ENCODE measurements around the gene SRD5A1. TPM values are rescaled to one million over a fixed set of nuclear protein-coding genes. Genes with fewer than 3 reads are reported as not detected.

SRD5A1 gene
- total RNA-seq, 1 donor from 2014 or later, result 16.2 TPM

- no peak overlapping the region for H3K4me3 Mint-ChIP-seq
- peaks cover 21% of the 10 kb centered on the region for H3K36me3 Mint-ChIP-seq
- no peaks in the 10 kb centered on the region for H3K9me3 ChIP-seq (ENCODE audit: low read depth)
- H4K20me1 ChIP-seq (ENCODE audit: low read depth), result peaks cover 89% of the 10 kb centered on the region
- DNase-seq (ENCODE audit: low spot score), result no peak
- no peaks in the 10 kb centered on the region for H3K27me3 Mint-ChIP-seq (ENCODE audit: insufficient read depth, low read depth)
- H3K4me1 Mint-ChIP-seq, result peaks cover 77% of the 10 kb centered on the region
- no peak overlapping the region for H3K9ac ChIP-seq
- H3K4me3 ChIP-seq, result no peak overlapping the region
- no peak overlapping the region for H3K4me2 ChIP-seq
- peaks cover 91% of the 10 kb centered on the region for H3K79me2 ChIP-seq (ENCODE audit: low read depth)
- H3K27ac ChIP-seq, result no peak overlapping the region
- H3K36me3 ChIP-seq, result no peaks in the 10 kb centered on the region
- TF ChIP-seq EZH2phosphoT487 (IDR thresholded peaks at IDR 0.05), result no peak
- no peak for TF ChIP-seq CTCF (IDR thresholded peaks at IDR 0.05)
- TF ChIP-seq EZH2 (IDR thresholded peaks at IDR 0.05), result no peak
- H3K4me1 ChIP-seq, result peaks cover 24% of the 10 kb centered on the region
- H3K9me3 Mint-ChIP-seq, result no peaks in the 10 kb centered on the region
- H3F3A ChIP-seq (ENCODE audit: low read depth), result no peaks in the 10 kb centered on the region
- no peaks in the 10 kb centered on the region for H3K27me3 ChIP-seq
- H2AFZ ChIP-seq (replicated peaks), result no peak overlapping the region
- H3K27ac Mint-ChIP-seq, result no peak overlapping the region
Observed at GRCh38 chr5:6718161-6718681, 85.0 kb downstream of the SRD5A1 start.

- no peak overlapping the region for H3K27ac Mint-ChIP-seq
Observed at GRCh38 chr5:6718718-6719117, 85.5 kb downstream of the SRD5A1 start.

GRCh38 chr5:6719417-6719816 is 86.2 kb downstream of the SRD5A1 start:
- Mint-ChIP-seq H3K36me3 (peaks cover 27% of the 10 kb centered on the region), H3K9me3 (no peaks in the 10 kb centered on the region), H3K27me3 (ENCODE audit: insufficient read depth, low read depth) (no peaks in the 10 kb centered on the region), H3K4me3 (no peak overlapping the region), H3K4me1 (peaks cover 89% of the 10 kb centered on the region), H3K27ac (no peak overlapping the region)
- Histone ChIP-seq H4K20me1 (ENCODE audit: low read depth) (peaks cover 100% of the 10 kb centered on the region), H3F3A (ENCODE audit: low read depth) (no peaks in the 10 kb centered on the region), H3K9ac (no peak overlapping the region), H3K4me3 (no peak overlapping the region), H3K4me1 (peaks cover 24% of the 10 kb centered on the region), H3K27ac (no peak overlapping the region), H3K36me3 (no peaks in the 10 kb centered on the region), H3K9me3 (ENCODE audit: low read depth) (no peaks in the 10 kb centered on the region), H3K27me3 (no peaks in the 10 kb centered on the region), H3K79me2 (ENCODE audit: low read depth) (peaks cover 100% of the 10 kb centered on the region), H3K4me2 (peak overlapping the region; percentile 28), H2AFZ (replicated peaks) (no peak overlapping the region)
- TF ChIP-seq EZH2phosphoT487 (IDR thresholded peaks at IDR 0.05) (no peak), EZH2 (IDR thresholded peaks at IDR 0.05) (no peak), CTCF (IDR thresholded peaks at IDR 0.05) (no peak)
- no peak for DNase-seq (ENCODE audit: low spot score)

More at GRCh38 chr5:6718718-6719117, 85.5 kb downstream of the SRD5A1 start:
- no peak for DNase-seq (ENCODE audit: low spot score)
- peaks cover 24% of the 10 kb centered on the region for H3K36me3 Mint-ChIP-seq
- Histone ChIP-seq H3K9me3 (ENCODE audit: low read depth) (no peaks in the 10 kb centered on the region), H3K27me3 (no peaks in the 10 kb centered on the region), H4K20me1 (ENCODE audit: low read depth) (peaks cover 94% of the 10 kb centered on the region), H3K4me1 (peaks cover 24% of the 10 kb centered on the region), H3K36me3 (no peaks in the 10 kb centered on the region), H2AFZ (replicated peaks) (no peak overlapping the region), H3K9ac (no peak overlapping the region), H3K79me2 (ENCODE audit: low read depth) (peaks cover 96% of the 10 kb centered on the region), H3K4me2 (no peak overlapping the region), H3F3A (ENCODE audit: low read depth) (no peaks in the 10 kb centered on the region), H3K4me3 (no peak overlapping the region), H3K27ac (no peak overlapping the region)
- H3K4me1 Mint-ChIP-seq, result peaks cover 82% of the 10 kb centered on the region
- no peaks in the 10 kb centered on the region for H3K27me3 Mint-ChIP-seq (ENCODE audit: insufficient read depth, low read depth)
- TF ChIP-seq CTCF (IDR thresholded peaks at IDR 0.05) (no peak), EZH2 (IDR thresholded peaks at IDR 0.05) (no peak), EZH2phosphoT487 (IDR thresholded peaks at IDR 0.05) (no peak)
- no peak overlapping the region for H3K4me3 Mint-ChIP-seq
- no peaks in the 10 kb centered on the region for H3K9me3 Mint-ChIP-seq

Data from neural progenitor cell (in vitro differentiated cells).